A549 (cell line): ENCODE data around the gene NTM. TPM values are rescaled to one million over a fixed set of nuclear protein-coding genes. Genes with fewer than 3 reads are reported as not detected.

Source experiments
- ATAC-seq, 2 experiments: fragments of 200-7000 bp in 1 of 2; fragments of >200 bp in 1 of 2; cut with Nextera tagmentation in 1 of 2; cut with Tn5 transposase in 1 of 2; 3 replicates each; pipeline versions ENCODE4 v1.8.0 to v1.9.1; 2018 to 2020; ENCODE audit warnings: mild to moderate bottlenecking in 1 of 2, moderate library complexity in 1 of 2
- CTCF ChIA-PET: fragments of 300-600 bp; sonication (Branson Sonifier 250); formaldehyde crosslinking; extraction: SDS; loops from one replicate; lab custom pipeline; 2021; ENCODE audit warnings: antibody characterized with exemption, inconsistent platforms; lab: Yijun Ruan, JAX
- POLR2A ChIA-PET: fragments of 350-600 bp; formaldehyde crosslinking; extraction: SDS; loops from one replicate; lab custom pipeline; 2021; ENCODE audit warnings: antibody characterized with exemption, inconsistent platforms; lab: Yijun Ruan, JAX
- DNase-seq, 2 experiments: peaks; one replicate each; pipeline versions ENCODE4 v3.0.0 to v3.0.0-alpha.2; 2011 to 2016; ENCODE audit warnings: low read depth in 1 of 2, low spot score in 1 of 2
- FAIRE-seq: peaks from 2 replicates; lab custom pipeline; 2011; peaks lifted over from hg19 to GRCh38; lab: Jason Lieb, UNC
- H3K27ac ChIP-seq, 2 experiments: fragments of >200 bp; sonication (Bioruptor Twin); formaldehyde crosslinking; 3 replicates each; pipeline ENCODE4 v1.5.1; 2016 to 2017
- H3K4me1 ChIP-seq: fragments of >200 bp; sonication (Bioruptor Twin); formaldehyde crosslinking; 3 replicates; pipeline ENCODE4 v1.6.1; 2016
- H3K4me2 ChIP-seq: fragments of >200 bp; sonication (Bioruptor Twin); formaldehyde crosslinking; 3 replicates; pipeline ENCODE4 v1.6.1; 2016
- H3K4me3 ChIP-seq: fragments of >200 bp; sonication (Bioruptor Twin); formaldehyde crosslinking; 3 replicates; pipeline ENCODE4 v1.5.1; 2016
- H3K9me3 ChIP-seq: fragments of >200 bp; sonication (Bioruptor Twin); formaldehyde crosslinking; 3 replicates; pipeline ENCODE4 v1.6.1; 2016
- CBX8 ChIP-seq: fragments of 200-600 bp; sonication (generic); IDR thresholded peaks from 2 replicates; pipeline ENCODE4 v1.6.1; 2016
- CEBPB ChIP-seq, 2 experiments: fragments of >200 bp in 1 of 2; sonication (Bioruptor Twin) in 1 of 2; formaldehyde crosslinking in 1 of 2; IDR thresholded peaks; 2 replicates each; pipeline ENCODE4 v1.6.1; 2012 to 2016
- EHMT2 ChIP-seq: fragments of 200-600 bp; sonication (generic); IDR thresholded peaks from 2 replicates; pipeline ENCODE4 v1.6.1; 2016; ENCODE audit warnings: antibody characterized with exemption, low read depth, mild to moderate bottlenecking, moderate library complexity
- ESRRA ChIP-seq: fragments of 150-350 bp; IDR thresholded peaks from 2 replicates; pipeline ENCODE4 v1.6.1; 2014; ENCODE audit warnings: mild to moderate bottlenecking, low read length, borderline replicate concordance
- FOSB ChIP-seq: fragments of 250-450 bp; sonication (Bioruptor Pico); IDR thresholded peaks from 2 replicates; pipeline ENCODE4 v1.5.0; 2020; ENCODE audit warnings: mild to moderate bottlenecking, moderate library complexity
- HOXB13 ChIP-seq: fragments of 250-450 bp; sonication (Bioruptor Pico); IDR thresholded peaks from 2 replicates; pipeline ENCODE4 v1.5.0; 2020; ENCODE audit warnings: low read depth, mild to moderate bottlenecking, moderate library complexity
- JUN ChIP-seq, 2 experiments: fragments of >200 bp; sonication (Bioruptor Twin); formaldehyde crosslinking; IDR thresholded peaks; 2 replicates in 1 of 2; 3 replicates in 1 of 2; pipeline ENCODE4 v1.6.1; 2016 to 2017
- KDM5A ChIP-seq: fragments of 200-600 bp; sonication (generic); IDR thresholded peaks from 2 replicates; pipeline ENCODE4 v1.6.1; 2016; ENCODE audit warnings: antibody characterized with exemption, mild to moderate bottlenecking
- MAZ ChIP-seq: fragments of 150-350 bp; IDR thresholded peaks from 2 replicates; pipeline ENCODE4 v1.6.1; 2014; ENCODE audit warnings: antibody characterized with exemption, low read depth, low read length, borderline replicate concordance
- MYC ChIP-seq: IDR thresholded peaks from 2 replicates; pipeline ENCODE4 v1.6.1; 2012; ENCODE audit warnings: mild to moderate bottlenecking, inconsistent platforms, low read length, improper control_type of control experiment, borderline replicate concordance
- NFE2L2 ChIP-seq: fragments of 150-350 bp; conservative IDR thresholded peaks from 2 replicates; pipeline ENCODE4 v1.6.1; 2014; ENCODE audit warnings: low read length
- NPAS2 ChIP-seq: fragments of 250-450 bp; sonication (Bioruptor Pico); IDR thresholded peaks from 2 replicates; pipeline ENCODE4 v1.8.0; 2022; ENCODE audit warnings: mild to moderate bottlenecking, moderate library complexity, borderline replicate concordance
- NR3C1 ChIP-seq: fragments of >200 bp; sonication (Bioruptor Twin); formaldehyde crosslinking; IDR thresholded peaks from 3 replicates; pipeline ENCODE4 v1.6.1; 2017
- PHF8 ChIP-seq: fragments of 200-600 bp; sonication (generic); IDR thresholded peaks from 2 replicates; pipeline ENCODE4 v1.6.1; 2016; ENCODE audit warnings: low read depth, mild to moderate bottlenecking, antibody characterized with exemption, moderate library complexity, borderline replicate concordance
- RARB ChIP-seq: fragments of 250-450 bp; sonication (Bioruptor Pico); IDR thresholded peaks from 2 replicates; pipeline ENCODE4 v1.8.0; 2021; ENCODE audit warnings: mild to moderate bottlenecking, moderate library complexity
- RCOR1 ChIP-seq: fragments of 150-350 bp; IDR thresholded peaks from 2 replicates; pipeline ENCODE4 v1.6.1; 2014; ENCODE audit warnings: antibody characterized with exemption, low read length, low read depth
- RNF2 ChIP-seq: fragments of 200-600 bp; sonication (generic); IDR thresholded peaks from 2 replicates; pipeline ENCODE4 v1.6.1; 2016; ENCODE audit warnings: low read depth, mild to moderate bottlenecking, antibody characterized with exemption, moderate library complexity, borderline replicate concordance
- SREBF2 ChIP-seq: fragments of 450-650 bp; IDR thresholded peaks from 2 replicates; pipeline ENCODE4 v1.6.1; 2014; ENCODE audit warnings: mild to moderate bottlenecking, moderate library complexity
- TP53 ChIP-seq: fragments of 250-450 bp; sonication (Bioruptor Pico); IDR thresholded peaks from 2 replicates; pipeline ENCODE4 v1.5.0; 2021; ENCODE audit warnings: mild to moderate bottlenecking, moderate library complexity
- ZFP36 ChIP-seq: fragments of 450-650 bp; IDR thresholded peaks from 2 replicates; pipeline ENCODE4 v1.6.1; 2014; ENCODE audit warnings: borderline replicate concordance; ENCODE audit not compliant: partially characterized antibody
- ZSCAN20 ChIP-seq: fragments of 250-450 bp; sonication (Bioruptor Pico); IDR thresholded peaks from 2 replicates; pipeline ENCODE4 v1.8.0; 2022; ENCODE audit warnings: mild to moderate bottlenecking, moderate library complexity
- WGBS: methylation state at CpG from one replicate; pipeline ENCODE4 v1.1.6; 2017; ENCODE audit errors: missing lambda C conversion rate; 5-methylcytosine and 5-hydroxymethylcytosine counted together
- polyA plus RNA-seq, 4 experiments: library from polyadenylated mRNA; depleted of rRNA in 3 of 4; stranded (reverse); fragments of >200 nt; fragmentation: RNase III in 1 of 4; extraction: RNeasy Plus Mini Kit Qiagen cat#74134 plus additional on column Dnase treatment in 1 of 4; gene quantifications; 2 replicates in 3 of 4; 3 replicates in 1 of 4; pipeline ENCODE4 v1.2.3, GENCODE V29; 2011 to 2017
- TF ChIP-seq, protein P1 (sequence below): fragments of 450-650 bp; IDR thresholded peaks from 2 replicates; pipeline ENCODE4 v1.6.1; 2014; ENCODE audit warnings: antibody characterized with exemption
- TF ChIP-seq, protein P2 (sequence below): IDR thresholded peaks from 2 replicates; pipeline ENCODE4 v1.6.1; 2012
- TF ChIP-seq, protein P3 (sequence below): IDR thresholded peaks from 2 replicates; pipeline ENCODE4 v1.6.1; 2012
- TF ChIP-seq, protein P4 (sequence below): IDR thresholded peaks from 2 replicates; pipeline ENCODE4 v1.6.1; 2012; ENCODE audit warnings: low read depth, borderline replicate concordance
- TF ChIP-seq, protein P5 (sequence below): fragments of 250-450 bp; sonication (Bioruptor Pico); IDR thresholded peaks from 2 replicates; pipeline ENCODE4 v1.5.0; 2021; ENCODE audit warnings: mild to moderate bottlenecking, moderate library complexity, borderline replicate concordance
- TF ChIP-seq, protein P6 (sequence below): fragments of >200 bp; sonication (Bioruptor Twin); formaldehyde crosslinking; IDR thresholded peaks from 3 replicates; pipeline ENCODE4 v1.5.1; 2016
- TF ChIP-seq, protein P7 (sequence below): fragments of 250-450 bp; sonication (Bioruptor Pico); IDR thresholded peaks from 2 replicates; pipeline ENCODE4 v1.5.0; 2020; ENCODE audit warnings: low read depth, mild to moderate bottlenecking, moderate library complexity

NTM gene
- polyA plus RNA-seq, 2 of the 4 experiments (the other 2 are of a cell fraction) = not detected

DNA sequence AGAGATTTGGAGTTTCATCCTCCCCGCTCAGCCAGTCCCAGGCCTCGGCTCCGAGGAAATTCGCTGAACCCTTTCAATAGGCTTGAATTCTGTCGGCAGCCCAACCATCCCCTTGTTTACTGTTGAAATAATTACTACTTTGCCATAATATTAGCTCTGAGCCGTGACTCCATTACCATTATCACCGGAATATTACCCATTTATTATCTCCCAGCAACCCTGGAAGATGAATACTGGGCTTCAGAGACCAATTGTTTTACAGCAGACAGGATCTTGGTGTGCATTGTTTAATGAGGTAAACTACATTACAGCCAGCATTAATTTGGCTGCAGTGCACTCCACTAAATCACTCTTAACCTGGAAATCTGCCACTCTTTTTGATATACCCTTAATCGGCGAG, 867.4 kb downstream of the NTM start:
- TF ChIP-seq HOXB13 (CRISPR knock-in tag) (no peak), RCOR1 (no peak), EHMT2 (no peak), MYC (no peak), NR3C1 (no peak)
- TF ChIP-seq, protein P1, sequence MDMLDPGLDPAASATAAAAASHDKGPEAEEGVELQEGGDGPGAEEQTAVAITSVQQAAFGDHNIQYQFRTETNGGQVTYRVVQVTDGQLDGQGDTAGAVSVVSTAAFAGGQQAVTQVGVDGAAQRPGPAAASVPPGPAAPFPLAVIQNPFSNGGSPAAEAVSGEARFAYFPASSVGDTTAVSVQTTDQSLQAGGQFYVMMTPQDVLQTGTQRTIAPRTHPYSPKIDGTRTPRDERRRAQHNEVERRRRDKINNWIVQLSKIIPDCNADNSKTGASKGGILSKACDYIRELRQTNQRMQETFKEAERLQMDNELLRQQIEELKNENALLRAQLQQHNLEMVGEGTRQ = no peak
- TF ChIP-seq, all 56 proteins: peak for 0
- no peak overlapping the region for H3K4me2 ChIP-seq
- H3K9me3 ChIP-seq = no peaks in the 10 kb centered on the region
- no peaks in the 10 kb centered on the region for H3K4me1 ChIP-seq
- WGBS = 5% methylated on average over 9 of the region's 9 CpGs
- no peak for ATAC-seq
- DNase-seq = no peak
- H3K27ac ChIP-seq = no peak overlapping the region
- FAIRE-seq = no peak
- no peak overlapping the region for H3K4me3 ChIP-seq
- ChIA-PET POLR2A (no interaction called here), CTCF (no interaction called here)

DNA sequence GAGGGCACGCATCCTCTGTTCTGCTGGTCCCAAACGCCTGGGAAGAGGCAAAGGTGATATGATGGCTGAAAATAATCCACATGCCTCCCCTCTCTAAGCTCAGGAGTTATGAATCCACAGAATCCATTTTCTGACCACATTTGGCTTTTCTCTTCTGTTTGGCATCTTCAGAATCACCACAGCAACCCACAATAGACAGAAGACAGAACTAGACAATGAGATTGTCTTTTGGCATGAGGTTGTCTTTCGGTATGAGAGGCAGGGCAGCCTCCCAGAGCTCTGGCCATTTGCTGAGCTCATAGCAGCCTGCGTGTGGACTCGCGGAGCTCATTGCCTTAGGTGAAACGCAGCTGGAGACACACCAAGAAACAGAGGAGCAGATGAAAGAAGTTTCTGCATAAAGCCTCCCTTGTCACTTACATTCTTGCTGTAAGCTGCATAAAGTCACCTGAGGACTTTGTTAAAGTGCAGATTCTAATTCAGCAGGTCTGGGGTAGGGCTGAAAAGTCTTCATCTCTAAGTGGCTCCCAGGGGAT, 868.0 kb downstream of the NTM start:
- no peaks in the 10 kb centered on the region for H3K9me3 ChIP-seq
- H3K4me1 ChIP-seq = no peaks in the 10 kb centered on the region
- ATAC-seq = no peak
- no peak overlapping the region for H3K4me2 ChIP-seq
- CTCF ChIA-PET = no interaction called here
- TF ChIP-seq, protein P2, sequence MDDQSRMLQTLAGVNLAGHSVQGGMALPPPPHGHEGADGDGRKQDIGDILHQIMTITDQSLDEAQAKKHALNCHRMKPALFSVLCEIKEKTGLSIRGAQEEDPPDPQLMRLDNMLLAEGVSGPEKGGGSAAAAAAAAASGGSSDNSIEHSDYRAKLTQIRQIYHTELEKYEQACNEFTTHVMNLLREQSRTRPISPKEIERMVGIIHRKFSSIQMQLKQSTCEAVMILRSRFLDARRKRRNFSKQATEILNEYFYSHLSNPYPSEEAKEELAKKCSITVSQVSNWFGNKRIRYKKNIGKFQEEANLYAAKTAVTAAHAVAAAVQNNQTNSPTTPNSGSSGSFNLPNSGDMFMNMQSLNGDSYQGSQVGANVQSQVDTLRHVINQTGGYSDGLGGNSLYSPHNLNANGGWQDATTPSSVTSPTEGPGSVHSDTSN = no peak
- no peak for TF ChIP-seq JUN (IDR thresholded peaks at IDR 0.05)
- no peak for TF ChIP-seq NPAS2 (CRISPR knock-in tag)
- TF ChIP-seq, protein P3, sequence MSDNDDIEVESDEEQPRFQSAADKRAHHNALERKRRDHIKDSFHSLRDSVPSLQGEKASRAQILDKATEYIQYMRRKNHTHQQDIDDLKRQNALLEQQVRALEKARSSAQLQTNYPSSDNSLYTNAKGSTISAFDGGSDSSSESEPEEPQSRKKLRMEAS = no peak
- TF ChIP-seq CBX8 = no peak
- TF ChIP-seq ESRRA = no peak
- TF ChIP-seq NFE2L2 = no peak
- no peak for TF ChIP-seq EHMT2
- TF ChIP-seq, protein P4, sequence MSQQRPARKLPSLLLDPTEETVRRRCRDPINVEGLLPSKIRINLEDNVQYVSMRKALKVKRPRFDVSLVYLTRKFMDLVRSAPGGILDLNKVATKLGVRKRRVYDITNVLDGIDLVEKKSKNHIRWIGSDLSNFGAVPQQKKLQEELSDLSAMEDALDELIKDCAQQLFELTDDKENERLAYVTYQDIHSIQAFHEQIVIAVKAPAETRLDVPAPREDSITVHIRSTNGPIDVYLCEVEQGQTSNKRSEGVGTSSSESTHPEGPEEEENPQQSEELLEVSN = no peak
- TF ChIP-seq, protein P5, sequence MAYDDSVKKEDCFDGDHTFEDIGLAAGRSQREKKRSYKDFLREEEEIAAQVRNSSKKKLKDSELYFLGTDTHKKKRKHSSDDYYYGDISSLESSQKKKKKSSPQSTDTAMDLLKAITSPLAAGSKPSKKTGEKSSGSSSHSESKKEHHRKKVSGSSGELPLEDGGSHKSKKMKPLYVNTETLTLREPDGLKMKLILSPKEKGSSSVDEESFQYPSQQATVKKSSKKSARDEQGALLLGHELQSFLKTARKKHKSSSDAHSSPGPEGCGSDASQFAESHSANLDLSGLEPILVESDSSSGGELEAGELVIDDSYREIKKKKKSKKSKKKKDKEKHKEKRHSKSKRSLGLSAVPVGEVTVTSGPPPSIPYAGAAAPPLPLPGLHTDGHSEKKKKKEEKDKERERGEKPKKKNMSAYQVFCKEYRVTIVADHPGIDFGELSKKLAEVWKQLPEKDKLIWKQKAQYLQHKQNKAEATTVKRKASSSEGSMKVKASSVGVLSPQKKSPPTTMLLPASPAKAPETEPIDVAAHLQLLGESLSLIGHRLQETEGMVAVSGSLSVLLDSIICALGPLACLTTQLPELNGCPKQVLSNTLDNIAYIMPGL (CRISPR knock-in tag) = no peak
- no peak for TF ChIP-seq TP53 (CRISPR knock-in tag)
- TF ChIP-seq CEBPB (IDR thresholded peaks at IDR 0.05) = no peak
- TF ChIP-seq, all 56 proteins: peak for 0
- POLR2A ChIA-PET = no interaction called here
- FAIRE-seq (no peak), DNase-seq (no peak)
- Histone ChIP-seq H3K4me3 (no peak overlapping the region), H3K27ac (no peak overlapping the region)
- 18% methylated on average over 3 of the region's 7 CpGs for WGBS

DNA sequence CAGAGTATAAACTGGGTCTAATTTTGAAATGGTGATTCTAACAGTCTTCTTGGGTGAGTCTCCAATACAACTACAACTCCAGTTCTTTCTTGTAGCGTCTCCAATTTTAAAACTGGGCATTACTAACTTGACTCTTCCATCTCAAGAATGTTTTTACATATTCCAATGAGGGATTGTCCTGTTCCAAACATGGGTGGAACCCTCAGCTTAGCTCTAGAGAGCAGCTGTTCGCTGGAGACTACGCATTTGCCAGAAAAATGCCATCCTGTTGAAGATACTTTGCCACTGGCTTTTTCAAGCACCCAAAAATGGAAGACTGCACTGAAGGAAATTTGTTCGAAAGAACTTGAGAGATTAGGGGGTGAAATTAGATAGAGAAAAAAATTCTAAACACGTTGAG, 870.0 kb downstream of the NTM start:
- POLR2A ChIA-PET = no interaction called here
- ATAC-seq = no peak
- CTCF ChIA-PET = no interaction called here
- Histone ChIP-seq H3K9me3 (no peaks in the 10 kb centered on the region), H3K4me2 (no peak overlapping the region), H3K4me1 (no peaks in the 10 kb centered on the region), H3K27ac (no peak overlapping the region), H3K4me3 (no peak overlapping the region)
- DNase-seq = no peak
- no peak for FAIRE-seq
- WGBS = 17% methylated on average over 5 of the region's 5 CpGs
- TF ChIP-seq MAZ = no peak
- no peak for TF ChIP-seq RARB
- TF ChIP-seq SREBF2 = no peak
- no peak for TF ChIP-seq PHF8
- TF ChIP-seq, protein P6, sequence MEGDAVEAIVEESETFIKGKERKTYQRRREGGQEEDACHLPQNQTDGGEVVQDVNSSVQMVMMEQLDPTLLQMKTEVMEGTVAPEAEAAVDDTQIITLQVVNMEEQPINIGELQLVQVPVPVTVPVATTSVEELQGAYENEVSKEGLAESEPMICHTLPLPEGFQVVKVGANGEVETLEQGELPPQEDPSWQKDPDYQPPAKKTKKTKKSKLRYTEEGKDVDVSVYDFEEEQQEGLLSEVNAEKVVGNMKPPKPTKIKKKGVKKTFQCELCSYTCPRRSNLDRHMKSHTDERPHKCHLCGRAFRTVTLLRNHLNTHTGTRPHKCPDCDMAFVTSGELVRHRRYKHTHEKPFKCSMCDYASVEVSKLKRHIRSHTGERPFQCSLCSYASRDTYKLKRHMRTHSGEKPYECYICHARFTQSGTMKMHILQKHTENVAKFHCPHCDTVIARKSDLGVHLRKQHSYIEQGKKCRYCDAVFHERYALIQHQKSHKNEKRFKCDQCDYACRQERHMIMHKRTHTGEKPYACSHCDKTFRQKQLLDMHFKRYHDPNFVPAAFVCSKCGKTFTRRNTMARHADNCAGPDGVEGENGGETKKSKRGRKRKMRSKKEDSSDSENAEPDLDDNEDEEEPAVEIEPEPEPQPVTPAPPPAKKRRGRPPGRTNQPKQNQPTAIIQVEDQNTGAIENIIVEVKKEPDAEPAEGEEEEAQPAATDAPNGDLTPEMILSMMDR = no peak
- TF ChIP-seq KDM5A = no peak
- no peak for TF ChIP-seq RNF2
- TF ChIP-seq, protein P7, sequence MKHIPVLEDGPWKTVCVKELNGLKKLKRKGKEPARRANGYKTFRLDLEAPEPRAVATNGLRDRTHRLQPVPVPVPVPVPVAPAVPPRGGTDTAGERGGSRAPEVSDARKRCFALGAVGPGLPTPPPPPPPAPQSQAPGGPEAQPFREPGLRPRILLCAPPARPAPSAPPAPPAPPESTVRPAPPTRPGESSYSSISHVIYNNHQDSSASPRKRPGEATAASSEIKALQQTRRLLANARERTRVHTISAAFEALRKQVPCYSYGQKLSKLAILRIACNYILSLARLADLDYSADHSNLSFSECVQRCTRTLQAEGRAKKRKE (CRISPR knock-in tag) = no peak
- no peak for TF ChIP-seq TP53 (CRISPR knock-in tag)
- TF ChIP-seq ZSCAN20 (CRISPR knock-in tag) = no peak
- no peak for TF ChIP-seq ZFP36
- no peak for TF ChIP-seq MYC
- no peak for TF ChIP-seq FOSB
